Stimulated activated CD4-positive, alpha-beta T cell treated with anti-CD3 and anti-CD28 coated beads, Interleukin-2, amount 100 ng/mL, for 4 hours (primary cell): Measurements from ENCODE around the gene TAF5L.

Experiments used
- DNase-seq: peaks from one replicate; pipeline ENCODE4 v3.0.0-alpha.2; 2020; ENCODE audit warnings: low read depth

Gene TAF5L

GRCh38 chr1:229625915-229626831 lies at the start of gene TAF5L, which contains the start of gene URB2:
TSS of gene TAF5L (minus strand) at chr1:229626122. CDS start at chr1:229614482, 11,640 bp downstream.
TSS of gene URB2 (plus strand) at chr1:229626247. CDS start at chr1:229627634, 1,387 bp downstream.
- peak; percentile 82 for DNase-seq

GRCh38 chr1:229675396-229675795 lies 49.5 kb upstream of the TAF5L start:
- DNase-seq: no peak

- DNase-seq: peak; percentile 16
Observed at GRCh38 chr1:229674042-229674441, 48.1 kb upstream of the TAF5L start.

- DNase-seq: no peak
Observed at GRCh38 chr1:229672246-229672645, 46.3 kb upstream of the TAF5L start.

- DNase-seq: no peak
Observed at GRCh38 chr1:229671310-229671709, 45.4 kb upstream of the TAF5L start.

- DNase-seq: no peak
Observed at GRCh38 chr1:229669333-229669732, 43.4 kb upstream of the TAF5L start.

GRCh38 chr1:229666585-229666984 lies 40.7 kb upstream of the TAF5L start:
- no peak for DNase-seq

- DNase-seq: no peak
Observed at GRCh38 chr1:229665912-229666558, 40.1 kb upstream of the TAF5L start.

- DNase-seq: peak; percentile 81
Observed at GRCh38 chr1:229664133-229664689, 38.3 kb upstream of the TAF5L start.

GRCh38 chr1:229661897-229662296 lies 36.0 kb upstream of the TAF5L start:
- DNase-seq: no peak

GRCh38 chr1:229661022-229661877 lies 35.3 kb upstream of the TAF5L start:
- peak; percentile 55 for DNase-seq

- DNase-seq: no peak
Observed at GRCh38 chr1:229657993-229658755, 32.3 kb upstream of the TAF5L start.

GRCh38 chr1:229655781-229656180 lies 29.9 kb upstream of the TAF5L start:
- no peak for DNase-seq

GRCh38 chr1:229653420-229653819 lies 27.5 kb upstream of the TAF5L start:
- no peak for DNase-seq

- no peak for DNase-seq
Observed at GRCh38 chr1:229651546-229651945, 25.6 kb upstream of the TAF5L start.

- DNase-seq: no peak
Observed at GRCh38 chr1:229650045-229650444, 24.1 kb upstream of the TAF5L start.

- DNase-seq: no peak
Observed at GRCh38 chr1:229648406-229648805, 22.5 kb upstream of the TAF5L start.

- DNase-seq: no peak
Observed at GRCh38 chr1:229645324-229645993, 19.5 kb upstream of the TAF5L start.

- no peak for DNase-seq
Observed at GRCh38 chr1:229643996-229644745, 18.2 kb upstream of the TAF5L start.

GRCh38 chr1:229642970-229643369 lies 17.0 kb upstream of the TAF5L start:
- no peak for DNase-seq
